HG03558 (cell line): ENCODE results near the gene EFR3B.
"Not testable (repeated sequence)": the region's sequence is repeated elsewhere in the genome, so short reads cannot be mapped to it uniquely, and the experiment has no call there.

Experiments used
- ATAC-seq: cut with Tn5 transposase; IDR thresholded peaks from one replicate; pipeline ENCODE4 v1.9.1; 2021; ENCODE audit warnings: moderate number of reproducible peaks; ENCODE audit not compliant: unreplicated experiment; ENCODE audit errors: extremely low read depth

The EFR3B gene

GRCh38 chr2:25131567-25132298 is 89.9 kb downstream of the EFR3B start:
- ATAC-seq = no peak

GRCh38 chr2:25132299-25132635 is 90.4 kb downstream of the EFR3B start:
- no peak for ATAC-seq

DNA sequence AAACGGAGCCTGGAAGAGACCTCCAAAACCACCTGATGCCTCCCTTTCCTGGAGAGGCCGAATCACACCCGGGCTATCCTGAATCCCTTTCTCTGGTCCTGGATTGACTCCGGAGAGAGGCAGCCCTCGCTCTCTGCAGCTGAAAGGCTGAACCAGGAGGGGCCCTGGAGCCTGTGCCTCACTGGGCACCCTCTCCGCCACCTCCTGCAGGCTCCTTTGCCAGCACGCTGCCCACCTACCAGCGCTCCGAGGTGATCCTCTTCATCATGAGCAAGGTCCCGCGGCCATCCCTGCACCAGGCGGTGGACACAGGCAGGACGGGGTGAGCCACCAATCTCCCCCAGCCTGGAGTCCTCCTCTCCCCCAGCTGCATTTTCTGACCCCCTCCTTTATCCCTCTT is 90.8 kb downstream of the EFR3B start:
- ATAC-seq = no peak

- not testable (repeated sequence) for ATAC-seq
Observed at GRCh38 chr2:25140535-25140934, 98.7 kb downstream of the EFR3B start.

DNA sequence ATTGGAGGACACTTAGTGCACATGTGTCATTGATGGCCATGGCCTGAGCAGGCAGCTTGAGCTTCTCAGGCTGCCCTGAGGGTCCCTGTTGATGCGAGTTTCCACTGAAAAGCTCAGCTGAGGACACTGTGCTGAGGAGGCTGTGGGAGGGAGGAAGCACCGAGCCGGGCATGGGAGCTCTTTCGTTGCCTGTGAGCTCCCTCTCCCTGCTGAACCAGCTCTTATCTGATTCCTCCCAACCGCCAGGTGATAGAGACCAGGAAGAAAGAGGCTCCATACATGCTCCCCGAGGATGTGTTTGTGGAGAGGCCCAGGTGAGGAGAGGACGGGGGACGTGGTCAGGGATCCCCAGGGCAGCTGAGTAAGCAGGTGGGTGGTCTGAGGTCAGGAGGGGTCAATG is 99.2 kb downstream of the EFR3B start:
- ATAC-seq = no peak

GRCh38 chr2:25145803-25146202 is 103.9 kb downstream of the EFR3B start:
- no peak for ATAC-seq

GRCh38 chr2:25146896-25147295 is 105.0 kb downstream of the EFR3B start:
- no peak for ATAC-seq

DNA sequence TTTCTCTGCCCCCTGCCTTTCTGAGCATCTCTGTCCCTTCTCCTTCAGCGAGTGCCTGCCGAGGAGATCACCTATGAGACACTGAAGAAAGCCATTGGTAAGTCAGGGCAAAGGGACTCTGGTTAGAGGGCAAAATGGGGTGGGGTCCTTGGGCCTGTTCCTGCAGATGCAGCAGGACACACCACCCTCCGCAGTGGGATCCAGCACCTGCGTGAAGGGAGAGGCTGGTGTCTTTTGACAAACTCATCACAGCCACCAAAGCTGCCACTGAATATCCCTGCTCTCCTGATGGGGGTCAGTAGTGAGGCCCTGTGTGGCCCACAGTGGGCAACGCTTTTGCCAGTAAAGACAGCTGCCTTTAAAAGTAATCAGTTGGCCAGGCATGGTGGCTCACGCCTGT is 107.8 kb downstream of the EFR3B start:
- no peak for ATAC-seq

DNA sequence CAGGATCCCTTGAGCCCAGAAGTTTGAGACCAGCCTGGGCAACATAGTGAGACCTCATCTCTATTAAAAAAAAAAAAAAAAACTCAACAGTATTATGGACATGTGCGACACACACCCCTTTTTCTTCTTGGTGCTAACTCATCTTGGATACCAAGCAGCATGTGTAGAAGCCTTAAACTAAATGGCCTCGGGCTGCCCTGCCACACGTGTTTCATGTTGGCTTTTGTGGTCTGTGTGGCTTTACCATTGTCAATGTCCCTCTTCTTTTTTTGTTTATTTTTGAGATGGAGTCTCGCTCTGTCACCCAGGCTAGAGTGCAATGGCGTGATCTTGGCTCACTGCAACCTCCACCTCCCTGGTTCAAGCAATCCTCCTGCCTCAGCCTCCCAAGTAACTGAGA is 109.1 kb downstream of the EFR3B start:
- ATAC-seq = not testable (repeated sequence)

DNA sequence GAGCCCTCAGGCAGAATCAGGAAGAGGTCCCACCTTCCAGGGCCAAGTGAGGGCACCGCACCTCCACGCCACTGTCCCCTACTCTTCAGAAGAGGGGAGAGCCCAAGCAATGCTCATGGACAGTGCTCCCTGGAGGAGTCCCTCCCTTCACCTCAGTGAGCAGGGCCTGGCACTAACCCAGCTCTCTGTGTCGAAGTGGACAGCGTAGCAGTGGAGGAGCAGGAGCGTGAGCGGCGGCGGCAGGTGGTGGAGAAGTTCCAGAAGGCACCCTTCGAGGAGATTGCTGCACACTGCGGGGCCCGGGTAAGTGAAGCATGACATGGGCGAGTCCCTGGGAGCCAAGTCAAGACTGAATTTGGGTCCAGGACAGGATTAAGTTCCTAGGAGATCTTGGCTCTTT is 109.8 kb downstream of the EFR3B start:
- no peak for ATAC-seq

DNA sequence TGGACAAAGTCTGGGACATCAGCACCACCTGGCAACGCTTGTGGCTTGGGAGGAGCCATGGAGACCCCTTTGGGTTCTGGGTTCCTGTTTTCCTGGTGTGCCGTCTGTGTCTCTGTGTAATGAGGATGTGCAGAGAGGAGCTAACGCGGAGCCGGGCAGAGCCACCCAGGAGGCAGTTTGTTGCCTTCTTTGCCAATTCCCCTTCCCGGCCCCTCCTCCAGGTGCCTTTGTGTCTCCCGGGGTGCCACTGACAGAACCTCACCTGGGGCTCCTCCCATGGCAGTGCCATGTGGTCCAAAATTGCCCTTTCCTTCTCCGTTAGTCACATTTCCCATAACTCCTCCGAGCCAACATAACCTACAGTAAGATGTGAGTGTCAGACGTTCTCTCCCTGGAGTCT is 113.5 kb downstream of the EFR3B start:
- no peak for ATAC-seq

DNA sequence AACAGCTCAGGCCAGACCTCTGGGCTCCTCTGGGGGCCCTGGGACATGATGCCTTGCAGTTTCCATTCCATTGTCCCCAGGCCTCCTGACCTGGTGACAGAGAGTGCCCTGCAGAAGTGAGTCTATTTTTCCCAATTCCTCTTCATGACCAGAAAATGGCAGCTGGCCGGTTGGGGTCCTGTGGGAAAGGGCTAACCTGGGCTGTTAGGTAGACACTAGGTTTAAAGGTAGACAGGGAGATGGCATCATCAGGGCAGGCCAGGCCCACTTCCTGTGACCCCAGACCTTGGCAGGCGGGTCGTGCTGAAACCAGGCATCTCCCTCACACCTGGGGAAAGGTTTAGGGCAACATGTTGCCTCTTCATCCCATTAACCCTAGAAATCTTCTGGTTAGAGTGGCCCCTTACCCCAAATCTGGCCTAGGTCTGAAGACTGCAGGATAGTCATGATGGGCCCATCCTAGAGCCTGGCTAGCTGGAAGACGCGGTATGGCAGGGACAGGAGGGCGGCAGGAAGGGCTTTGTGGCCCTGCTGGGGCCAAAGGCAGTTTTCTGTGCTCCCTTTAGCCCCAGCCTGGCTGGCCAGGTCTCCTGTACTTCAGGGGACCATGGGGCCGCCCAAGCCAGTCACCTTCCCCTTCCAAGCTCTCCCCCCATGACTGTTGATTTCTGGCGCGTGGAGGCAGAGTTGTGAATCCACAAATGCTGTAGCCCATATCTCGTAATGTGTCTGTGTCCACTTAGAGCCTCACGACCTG is 116.4 kb downstream of the EFR3B start:
- ATAC-seq = no peak

DNA sequence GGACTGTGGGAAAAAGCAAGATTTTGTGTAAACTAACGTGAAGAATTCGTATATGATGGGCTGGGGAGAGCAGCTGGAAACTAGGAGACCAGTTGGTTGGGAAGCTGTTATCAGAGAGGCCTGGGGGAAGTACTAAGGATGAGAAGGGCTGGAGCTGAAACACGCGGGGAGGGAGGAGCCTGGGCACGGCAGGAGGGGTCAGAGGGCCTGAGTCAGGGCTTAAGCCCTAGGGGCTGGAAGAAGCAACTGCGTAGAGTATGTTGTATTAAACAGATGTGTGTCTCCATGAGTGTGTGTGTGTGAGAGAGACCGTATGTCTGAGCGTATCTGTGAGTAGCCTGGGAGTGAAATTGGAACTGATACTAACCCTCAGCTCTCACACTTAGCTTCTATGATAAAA is 118.1 kb downstream of the EFR3B start:
- ATAC-seq = no peak

- no peak for ATAC-seq
Observed at GRCh38 chr2:25160376-25160775, 118.5 kb downstream of the EFR3B start.

GRCh38 chr2:25161055-25161781 is 119.3 kb downstream of the EFR3B start:
- no peak for ATAC-seq

DNA sequence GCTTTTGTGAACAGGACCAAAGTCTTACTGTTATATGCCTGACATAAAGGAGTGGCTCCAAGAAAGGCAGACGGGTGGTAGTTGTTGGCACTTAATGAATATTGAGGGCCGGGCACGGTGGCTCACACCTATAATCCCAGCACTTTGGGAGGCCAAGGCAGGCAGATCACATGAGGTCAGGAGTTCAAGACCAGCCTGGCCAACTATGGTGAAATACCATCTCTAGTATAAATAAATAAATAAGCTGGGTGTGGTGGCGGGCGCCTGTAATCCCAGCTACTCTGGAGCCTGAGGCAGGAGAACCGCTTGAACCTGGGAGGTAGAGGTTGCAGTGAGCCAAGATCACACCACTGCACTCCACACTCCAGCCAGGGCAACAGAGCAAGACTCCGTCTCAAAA is 120.2 kb downstream of the EFR3B start:
- not testable (repeated sequence) for ATAC-seq

DNA sequence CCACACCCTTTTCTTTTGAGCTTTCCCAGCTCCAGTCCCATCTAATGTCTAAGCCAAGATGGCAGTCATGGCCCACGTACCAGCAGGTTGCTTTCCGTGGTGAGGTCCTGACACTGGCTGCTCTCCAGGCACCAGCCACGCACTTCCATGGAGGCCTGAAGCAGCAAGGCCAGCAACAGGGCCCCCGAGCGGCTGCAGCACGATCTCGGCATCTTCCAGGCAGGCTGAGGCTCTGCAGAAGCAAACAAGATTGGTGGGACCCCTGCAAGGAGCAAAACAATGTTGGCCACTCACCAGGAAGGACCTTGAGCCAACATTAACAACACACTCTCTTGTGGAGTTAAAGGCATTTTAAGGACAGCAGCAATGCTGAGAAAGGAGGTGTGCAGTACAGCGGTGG is 122.7 kb downstream of the EFR3B start:
- no peak for ATAC-seq

GRCh38 chr2:25165992-25166875 is 124.4 kb downstream of the EFR3B start:
- peak; percentile 54 for ATAC-seq

DNA sequence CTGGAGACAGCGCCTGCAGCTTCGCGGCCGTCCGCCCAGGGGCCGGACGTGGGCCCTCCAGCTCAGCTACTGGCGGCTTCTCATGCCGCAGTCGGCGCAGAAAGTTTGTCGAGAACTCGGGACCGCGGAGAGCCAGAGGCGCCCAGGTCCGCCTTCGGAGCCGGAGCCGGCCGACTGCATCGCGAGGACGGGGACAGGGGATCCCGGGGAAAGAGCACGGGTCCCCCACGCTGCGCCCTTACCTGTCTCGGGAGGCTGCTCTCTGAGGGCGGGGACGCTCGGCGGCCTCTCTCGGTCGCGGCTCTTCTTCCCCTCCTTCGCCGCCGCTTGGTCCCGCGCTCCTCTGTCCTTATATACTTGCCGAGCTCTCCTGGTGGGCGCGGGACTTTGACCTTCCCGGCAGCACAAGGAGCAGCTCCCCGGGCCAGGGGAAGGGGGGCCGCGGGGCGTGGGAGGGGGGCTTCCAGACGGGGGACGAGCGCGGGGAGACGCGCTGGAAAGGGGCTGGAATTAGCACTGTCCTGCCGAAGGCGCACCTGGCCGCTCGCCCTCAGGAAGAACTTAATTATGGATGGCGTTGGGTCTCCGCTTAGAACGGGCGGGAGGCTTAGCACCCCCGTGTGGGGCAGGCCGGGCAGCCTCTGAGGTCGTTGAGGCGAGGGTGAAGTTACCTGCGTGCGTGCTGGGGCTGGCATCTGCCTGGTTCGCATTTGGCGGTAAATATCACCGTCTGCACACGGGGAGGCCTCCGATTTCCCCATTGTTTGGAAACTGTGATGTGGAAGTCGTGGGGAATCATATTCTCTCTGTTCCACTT is 126.6 kb downstream of the EFR3B start, which contains the start of gene POMC:
Gene POMC (minus strand): TSS at position 325 of the 817 bp plus-strand sequence. CDS start 3,808 bp downstream, outside the sequence.
- ATAC-seq = no peak
